ENCODE data around the gene WDFY2.
"Not testable (repeated sequence)": the region's sequence is repeated elsewhere in the genome, so short reads cannot be mapped to it uniquely, and the experiment has no call there.

Gene WDFY2

DNA sequence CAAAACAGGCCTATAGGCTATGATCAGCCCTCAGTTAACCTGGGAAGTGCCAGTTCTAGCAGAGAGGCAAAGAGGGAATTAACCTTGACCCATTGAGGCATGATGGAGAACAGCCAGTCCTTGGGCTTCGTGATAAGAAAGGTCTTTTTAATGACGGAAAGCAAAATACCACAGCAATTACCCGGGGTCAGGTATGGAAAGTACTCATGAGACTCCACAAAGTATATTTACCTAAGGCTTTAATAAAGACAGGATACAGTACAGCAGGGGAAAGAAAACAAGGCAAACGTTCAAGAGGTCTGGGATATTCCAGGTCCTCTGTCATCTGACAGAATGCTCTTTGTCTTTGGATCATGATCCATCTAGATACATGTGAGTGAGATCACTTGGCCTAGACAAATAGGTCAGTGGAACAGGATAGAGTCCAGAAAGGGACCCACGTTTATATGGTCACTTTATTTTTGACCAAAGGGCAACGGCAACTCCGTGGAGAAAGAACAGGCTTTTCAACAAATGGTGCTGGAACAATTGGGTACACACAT lies 52.2 kb downstream of the WDFY2 start:
- no peak for DNase-seq (ENCODE audit: low spot score)
- in situ Hi-C loops (cut with MboI; ENCODE audit: low sequenced_read_pairs, unreplicated experiment) = no loop called here
- TF ChIP-seq, protein P1, sequence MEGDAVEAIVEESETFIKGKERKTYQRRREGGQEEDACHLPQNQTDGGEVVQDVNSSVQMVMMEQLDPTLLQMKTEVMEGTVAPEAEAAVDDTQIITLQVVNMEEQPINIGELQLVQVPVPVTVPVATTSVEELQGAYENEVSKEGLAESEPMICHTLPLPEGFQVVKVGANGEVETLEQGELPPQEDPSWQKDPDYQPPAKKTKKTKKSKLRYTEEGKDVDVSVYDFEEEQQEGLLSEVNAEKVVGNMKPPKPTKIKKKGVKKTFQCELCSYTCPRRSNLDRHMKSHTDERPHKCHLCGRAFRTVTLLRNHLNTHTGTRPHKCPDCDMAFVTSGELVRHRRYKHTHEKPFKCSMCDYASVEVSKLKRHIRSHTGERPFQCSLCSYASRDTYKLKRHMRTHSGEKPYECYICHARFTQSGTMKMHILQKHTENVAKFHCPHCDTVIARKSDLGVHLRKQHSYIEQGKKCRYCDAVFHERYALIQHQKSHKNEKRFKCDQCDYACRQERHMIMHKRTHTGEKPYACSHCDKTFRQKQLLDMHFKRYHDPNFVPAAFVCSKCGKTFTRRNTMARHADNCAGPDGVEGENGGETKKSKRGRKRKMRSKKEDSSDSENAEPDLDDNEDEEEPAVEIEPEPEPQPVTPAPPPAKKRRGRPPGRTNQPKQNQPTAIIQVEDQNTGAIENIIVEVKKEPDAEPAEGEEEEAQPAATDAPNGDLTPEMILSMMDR (IDR thresholded peaks at IDR 0.05; ENCODE audit: borderline replicate concordance, control extremely low read depth, extremely low read depth, insufficient read depth, missing control alignments) = no peak

DNA sequence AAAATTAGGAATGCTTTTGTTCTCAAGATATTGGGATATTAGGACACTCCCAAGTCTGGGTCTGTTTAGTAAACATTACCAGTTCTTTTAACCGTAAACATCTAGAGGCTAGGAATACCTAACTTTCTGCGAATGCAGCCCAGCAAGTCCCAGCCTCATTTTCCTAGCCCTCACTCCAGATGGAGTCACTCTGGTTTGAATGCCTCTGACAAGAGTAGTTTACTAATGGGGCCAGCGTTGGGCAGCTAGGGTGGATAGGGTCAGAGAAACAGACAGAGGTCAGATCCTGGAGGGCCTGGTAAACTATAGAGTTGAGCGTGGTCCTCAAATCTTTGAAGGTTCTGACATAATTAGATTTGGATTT lies 53.6 kb downstream of the WDFY2 start:
- in situ Hi-C loops (cut with MboI; ENCODE audit: low sequenced_read_pairs, unreplicated experiment) = no loop called here
- TF ChIP-seq, protein P1 (IDR thresholded peaks at IDR 0.05; ENCODE audit: borderline replicate concordance, control extremely low read depth, extremely low read depth, insufficient read depth, missing control alignments) = no peak
- no peak for DNase-seq (ENCODE audit: low spot score)

DNA sequence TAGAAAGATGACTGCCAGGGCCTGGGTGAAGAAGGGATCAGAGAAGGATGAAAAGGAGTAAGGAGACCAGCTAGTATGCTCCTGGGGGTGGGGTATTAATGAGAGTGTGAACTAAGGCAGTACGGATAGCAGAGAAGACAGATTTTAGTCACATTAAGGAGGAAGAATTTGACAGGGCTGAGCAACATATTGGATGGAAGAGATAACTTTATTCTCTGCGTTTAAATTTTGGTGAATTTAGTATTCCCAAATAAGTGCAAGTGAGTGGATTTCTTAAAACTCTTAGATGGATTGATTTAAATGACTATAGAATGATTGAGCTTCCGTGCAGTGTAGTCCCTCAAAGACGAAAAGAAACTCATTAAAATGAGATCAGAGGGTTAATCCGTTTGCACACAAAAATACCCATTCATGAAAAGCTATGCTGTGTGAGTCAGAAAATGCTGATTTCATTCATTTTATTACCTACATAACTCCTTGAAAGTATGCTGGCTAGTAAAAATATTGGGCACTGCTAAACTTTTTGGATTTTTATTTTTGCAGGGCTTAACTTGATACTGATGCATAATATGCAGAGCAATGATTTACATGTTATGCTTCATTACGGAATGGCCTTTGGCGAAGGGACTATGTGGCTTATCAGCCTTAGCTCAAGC lies 54.1 kb downstream of the WDFY2 start:
- DNase-seq (ENCODE audit: low spot score) = no peak
- TF ChIP-seq, protein P1 (IDR thresholded peaks at IDR 0.05; ENCODE audit: borderline replicate concordance, control extremely low read depth, extremely low read depth, insufficient read depth, missing control alignments) = no peak
- in situ Hi-C loops (cut with MboI; ENCODE audit: low sequenced_read_pairs, unreplicated experiment) = no loop called here

DNA sequence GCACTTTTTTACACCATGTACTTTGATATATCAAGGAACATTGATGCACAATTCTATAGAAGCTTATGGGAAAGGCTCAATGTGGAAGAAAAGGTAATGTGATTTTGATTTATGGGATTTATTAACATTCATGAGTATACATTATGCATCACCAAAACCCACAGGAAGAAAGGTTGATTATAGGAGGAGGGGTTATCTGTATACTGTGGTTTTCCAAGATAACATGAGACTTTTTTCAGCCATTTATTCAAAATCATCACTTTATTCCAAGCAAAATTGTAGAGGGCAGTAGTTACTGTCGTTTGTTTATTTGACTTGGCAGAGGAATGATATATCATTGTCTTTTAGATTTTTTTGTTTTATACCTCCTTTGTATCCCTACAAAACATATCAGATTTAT lies 54.9 kb downstream of the WDFY2 start:
- in situ Hi-C loops (cut with MboI; ENCODE audit: low sequenced_read_pairs, unreplicated experiment) = no loop called here
- TF ChIP-seq, protein P1 (IDR thresholded peaks at IDR 0.05; ENCODE audit: borderline replicate concordance, control extremely low read depth, extremely low read depth, insufficient read depth, missing control alignments) = no peak
- DNase-seq (ENCODE audit: low spot score) = no peak

DNA sequence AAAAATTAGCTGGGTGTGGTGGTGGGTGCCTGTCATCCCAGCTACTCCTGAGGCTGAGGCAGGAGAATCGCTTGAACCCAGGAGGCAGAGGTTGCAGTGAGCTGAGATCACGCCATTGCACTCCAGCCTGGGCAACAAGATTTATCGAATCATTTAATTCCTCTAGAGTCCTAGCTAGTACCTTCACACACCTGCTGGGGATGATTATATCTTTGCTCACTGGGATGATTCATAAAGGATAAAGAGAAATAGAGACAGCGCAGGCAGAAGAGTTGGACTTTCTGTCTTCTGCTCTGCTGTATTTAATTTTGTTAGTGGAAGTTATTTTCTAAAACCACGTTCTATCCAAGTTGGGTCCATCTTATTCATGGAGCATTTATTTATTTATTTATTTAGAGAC lies 56.4 kb downstream of the WDFY2 start:
- in situ Hi-C loops (cut with MboI; ENCODE audit: low sequenced_read_pairs, unreplicated experiment); DNase-seq (ENCODE audit: low spot score): not testable (repeated sequence)

DNA sequence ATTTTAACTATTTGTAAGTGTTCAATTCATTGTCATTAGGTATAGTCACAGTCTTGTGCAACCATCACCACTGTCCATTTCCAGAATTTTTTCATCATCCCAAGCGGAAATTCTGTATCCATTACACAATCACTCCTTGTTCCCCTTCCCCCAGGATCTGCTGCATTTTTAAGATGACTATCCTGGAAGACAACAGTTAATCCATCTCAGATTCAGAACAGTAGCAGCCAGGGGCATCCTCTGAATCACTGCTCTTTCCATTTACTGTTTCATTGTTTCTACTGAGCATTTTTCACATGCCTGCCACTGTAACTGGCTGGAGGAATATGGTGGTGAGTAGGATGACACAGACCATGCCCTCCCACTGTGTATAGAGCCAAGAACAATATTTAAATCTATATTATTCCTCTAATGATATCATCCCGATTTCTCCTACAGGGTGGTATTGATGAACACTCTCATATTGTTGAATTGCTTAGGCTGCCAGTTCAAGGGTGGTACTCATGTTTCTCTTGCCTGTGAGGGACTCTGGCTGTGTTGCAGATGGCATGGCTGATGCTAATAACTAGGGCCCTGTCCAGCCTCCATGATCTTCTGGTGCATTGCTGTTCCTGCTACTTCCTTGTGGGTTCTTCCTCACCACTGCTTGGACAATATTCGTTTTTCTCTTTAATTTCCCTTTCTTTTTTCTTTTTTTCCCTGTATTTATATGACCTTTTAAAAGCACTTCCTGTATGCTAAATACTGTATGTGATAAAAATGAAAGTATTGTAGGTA lies 59.0 kb downstream of the WDFY2 start:
- TF ChIP-seq, protein P1 (IDR thresholded peaks at IDR 0.05; ENCODE audit: borderline replicate concordance, control extremely low read depth, extremely low read depth, insufficient read depth, missing control alignments) = no peak
- no peak for DNase-seq (ENCODE audit: low spot score)
- in situ Hi-C loops (cut with MboI; ENCODE audit: low sequenced_read_pairs, unreplicated experiment) = no loop called here

DNA sequence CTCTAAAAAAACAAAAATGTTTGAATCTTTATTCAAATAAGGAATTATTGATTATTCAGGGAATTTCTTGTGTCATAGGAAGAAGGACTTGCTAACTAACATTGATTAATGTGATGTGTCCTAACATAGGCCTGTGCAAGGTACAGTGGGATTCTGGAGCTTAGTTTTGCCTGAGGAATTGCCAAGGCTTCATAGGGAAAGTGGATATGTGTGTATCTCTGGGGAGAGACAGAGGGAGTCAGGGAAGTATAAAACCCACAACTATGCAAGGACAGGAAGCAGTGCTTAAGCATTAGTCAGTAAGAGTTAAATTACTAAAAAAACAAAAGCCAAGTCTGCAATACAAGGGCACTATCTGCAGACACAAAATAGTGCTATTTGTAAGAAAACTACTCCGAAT lies 59.6 kb downstream of the WDFY2 start:
- in situ Hi-C loops (cut with MboI; ENCODE audit: low sequenced_read_pairs, unreplicated experiment) = no loop called here
- no peak for DNase-seq (ENCODE audit: low spot score)
- TF ChIP-seq, protein P1 (IDR thresholded peaks at IDR 0.05; ENCODE audit: borderline replicate concordance, control extremely low read depth, extremely low read depth, insufficient read depth, missing control alignments) = no peak

All from GM13976 (cell line).